Nephron (organoid): ENCODE measurements around the gene SRGAP3.

Source experiments
- H3K27ac Mint-ChIP-seq, 3 experiments: 2 replicates each; pipeline ENCODE4 v1.8.0; 2020; ENCODE audit warnings: mixed read lengths in 3 of 3, mild to moderate bottlenecking in 2 of 3, moderate library complexity in 1 of 3
- H3K27me3 Mint-ChIP-seq: 2 replicates; pipeline ENCODE4 v1.8.0; 2021; ENCODE audit warnings: low read depth, mild to moderate bottlenecking, moderate library complexity, mixed read lengths
- H3K36me3 Mint-ChIP-seq: 2 replicates; pipeline ENCODE4 v1.8.0; 2020; ENCODE audit warnings: low read depth, mixed read lengths
- H3K4me1 Mint-ChIP-seq: 2 replicates; pipeline ENCODE4 v1.8.0; 2020; ENCODE audit warnings: mixed read lengths
- H3K4me3 Mint-ChIP-seq, 3 experiments: 2 replicates each; pipeline ENCODE4 v1.8.0; 2020; ENCODE audit warnings: mild to moderate bottlenecking in 3 of 3, mixed read lengths in 3 of 3, moderate library complexity in 2 of 3
- H3K9me3 Mint-ChIP-seq: 2 replicates; pipeline ENCODE4 v1.8.0; 2020; ENCODE audit warnings: mixed read lengths
- CTCF ChIP-seq, 3 experiments: fragments of 200-600 bp; sonication (generic); IDR thresholded peaks; one replicate each; pipeline ENCODE4 v1.5.0; 2021; ENCODE audit warnings: antibody characterized with exemption in 3 of 3; ENCODE audit not compliant: unreplicated experiment in 3 of 3

The SRGAP3 gene

GRCh38 chr3:9196020-9196419, 53.4 kb downstream of the SRGAP3 start:
- peaks cover 10% of the 10 kb centered on the region for H3K27me3 Mint-ChIP-seq
- H3K4me3 Mint-ChIP-seq = no peak overlapping the region
- H3K9me3 Mint-ChIP-seq = no peaks in the 10 kb centered on the region
- peak overlapping the region in 2 of 3 experiments; percentile 26 to 44 for H3K27ac Mint-ChIP-seq
- H3K36me3 Mint-ChIP-seq = peaks cover 7% of the 10 kb centered on the region
- no peak for TF ChIP-seq CTCF (IDR thresholded peaks at IDR 0.05; ENCODE audit: unreplicated experiment in 3 of 3)
- peaks cover 52% of the 10 kb centered on the region for H3K4me1 Mint-ChIP-seq

- no peak for TF ChIP-seq CTCF (IDR thresholded peaks at IDR 0.05; ENCODE audit: unreplicated experiment in 3 of 3)
- peak overlapping the region in 2 of 3 experiments; percentile 26 to 44 for H3K27ac Mint-ChIP-seq
- H3K4me3 Mint-ChIP-seq = no peak overlapping the region
- H3K4me1 Mint-ChIP-seq = peaks cover 46% of the 10 kb centered on the region
- H3K36me3 Mint-ChIP-seq = peaks cover 7% of the 10 kb centered on the region
- H3K9me3 Mint-ChIP-seq = no peaks in the 10 kb centered on the region
- peaks cover 8% of the 10 kb centered on the region for H3K27me3 Mint-ChIP-seq
These were observed 54.1 kb downstream of the SRGAP3 start for GRCh38 chr3:9195390-9195789.

- no peak for TF ChIP-seq CTCF (IDR thresholded peaks at IDR 0.05; ENCODE audit: unreplicated experiment in 3 of 3)
- no peaks in the 10 kb centered on the region for H3K9me3 Mint-ChIP-seq
These were observed 54.8 kb downstream of the SRGAP3 start for GRCh38 chr3:9194509-9195184.

GRCh38 chr3:9193633-9194195, 55.7 kb downstream of the SRGAP3 start:
- Mint-ChIP-seq H3K27me3 (peaks cover 6% of the 10 kb centered on the region), H3K4me3 (no peak overlapping the region), H3K9me3 (no peaks in the 10 kb centered on the region), H3K4me1 (peaks cover 34% of the 10 kb centered on the region), H3K36me3 (peaks cover 7% of the 10 kb centered on the region), H3K27ac (no peak overlapping the region)
- TF ChIP-seq CTCF (IDR thresholded peaks at IDR 0.05; ENCODE audit: unreplicated experiment in 3 of 3) = no peak

More at GRCh38 chr3:9194509-9195184, 54.8 kb downstream of the SRGAP3 start:
- Mint-ChIP-seq H3K27ac (no peak overlapping the region), H3K36me3 (peaks cover 7% of the 10 kb centered on the region), H3K4me1 (peaks cover 43% of the 10 kb centered on the region), H3K27me3 (peaks cover 8% of the 10 kb centered on the region), H3K4me3 (no peak overlapping the region)

GRCh38 chr3:9193211-9193610, 56.2 kb downstream of the SRGAP3 start:
- no peaks in the 10 kb centered on the region for H3K9me3 Mint-ChIP-seq
- H3K4me3 Mint-ChIP-seq = no peak overlapping the region
- no peak for TF ChIP-seq CTCF (IDR thresholded peaks at IDR 0.05; ENCODE audit: unreplicated experiment in 3 of 3)
- H3K27me3 Mint-ChIP-seq = peaks cover 4% of the 10 kb centered on the region
- H3K4me1 Mint-ChIP-seq = peaks cover 34% of the 10 kb centered on the region
- H3K27ac Mint-ChIP-seq = no peak overlapping the region
- peaks cover 7% of the 10 kb centered on the region for H3K36me3 Mint-ChIP-seq
